Glutamatergic neuron (in vitro differentiated cells): Measurements from ENCODE around the gene SHROOM2. TPM values are rescaled to one million over a fixed set of nuclear protein-coding genes. Genes with fewer than 3 reads are reported as not detected.

ENCODE experiments used
- DNase-seq: peaks from one replicate; pipeline ENCODE4 v3.0.0; 2022
- H3K27ac Mint-ChIP-seq: one replicate; pipeline ENCODE4 v1.8.0; 2020; ENCODE audit warnings: mild to moderate bottlenecking, mixed read lengths, inconsistent platforms; ENCODE audit not compliant: unreplicated experiment
- H3K27me3 Mint-ChIP-seq: one replicate; pipeline ENCODE4 v1.8.0; 2020; ENCODE audit warnings: mild to moderate bottlenecking, moderate library complexity, mixed read lengths, inconsistent platforms; ENCODE audit not compliant: unreplicated experiment
- H3K36me3 Mint-ChIP-seq: one replicate; pipeline ENCODE4 v1.8.0; 2020; ENCODE audit warnings: mild to moderate bottlenecking, mixed read lengths, inconsistent platforms; ENCODE audit not compliant: unreplicated experiment
- H3K4me1 Mint-ChIP-seq: one replicate; pipeline ENCODE4 v1.8.0; 2020; ENCODE audit warnings: mild to moderate bottlenecking, low read depth, mixed read lengths, inconsistent platforms; ENCODE audit not compliant: unreplicated experiment
- H3K4me3 Mint-ChIP-seq: one replicate; pipeline ENCODE4 v1.8.0; 2020; ENCODE audit warnings: mild to moderate bottlenecking, mixed read lengths, inconsistent platforms; ENCODE audit not compliant: unreplicated experiment
- H3K9me3 Mint-ChIP-seq: one replicate; pipeline ENCODE4 v1.8.0; 2020; ENCODE audit warnings: mild to moderate bottlenecking, moderate library complexity, mixed read lengths, inconsistent platforms; ENCODE audit not compliant: unreplicated experiment
- total RNA-seq: library from RNA; stranded (reverse); fragmentation: NEBNext Ultra II Directional; extraction: Animal tissue kit (Norgen Biotek cat#: 25700); gene quantifications from one replicate; pipeline ENCODE4 v1.2.1, GENCODE V29; 2021; ENCODE audit not compliant: unreplicated experiment
- TF ChIP-seq, protein P1 (sequence below): fragments of 200-600 bp; sonication (generic); IDR thresholded peaks from one replicate; pipeline ENCODE4 v1.5.0; 2021; ENCODE audit not compliant: partially characterized antibody, unreplicated experiment

Gene SHROOM2
- total RNA-seq, 1 donor from 2014 or later, result 3.1 TPM

DNA sequence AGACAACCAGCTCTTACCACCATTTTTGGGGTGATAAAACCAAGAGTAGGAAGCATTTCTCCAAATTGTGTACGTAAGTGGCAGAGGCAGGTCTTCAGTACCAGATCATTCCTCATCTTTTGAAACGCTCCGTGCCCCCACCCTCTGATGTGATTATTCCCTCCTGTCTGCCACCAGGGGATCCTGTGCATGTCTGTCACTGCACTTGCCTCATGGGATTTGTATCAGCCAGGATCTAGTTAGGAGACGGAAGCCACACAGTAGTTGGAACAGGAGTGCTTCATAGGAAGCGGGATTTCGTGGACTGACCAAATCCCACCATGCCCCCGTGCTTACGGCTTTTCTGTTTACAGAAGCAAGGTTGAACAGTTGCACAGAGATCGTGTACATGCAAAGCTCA is 75.5 kb downstream of the SHROOM2 start:
- H3K4me3 Mint-ChIP-seq, result no peak overlapping the region
- H3K27ac Mint-ChIP-seq, result no peak overlapping the region
- no peaks in the 10 kb centered on the region for H3K9me3 Mint-ChIP-seq
- DNase-seq, result no peak
- TF ChIP-seq, protein P1, sequence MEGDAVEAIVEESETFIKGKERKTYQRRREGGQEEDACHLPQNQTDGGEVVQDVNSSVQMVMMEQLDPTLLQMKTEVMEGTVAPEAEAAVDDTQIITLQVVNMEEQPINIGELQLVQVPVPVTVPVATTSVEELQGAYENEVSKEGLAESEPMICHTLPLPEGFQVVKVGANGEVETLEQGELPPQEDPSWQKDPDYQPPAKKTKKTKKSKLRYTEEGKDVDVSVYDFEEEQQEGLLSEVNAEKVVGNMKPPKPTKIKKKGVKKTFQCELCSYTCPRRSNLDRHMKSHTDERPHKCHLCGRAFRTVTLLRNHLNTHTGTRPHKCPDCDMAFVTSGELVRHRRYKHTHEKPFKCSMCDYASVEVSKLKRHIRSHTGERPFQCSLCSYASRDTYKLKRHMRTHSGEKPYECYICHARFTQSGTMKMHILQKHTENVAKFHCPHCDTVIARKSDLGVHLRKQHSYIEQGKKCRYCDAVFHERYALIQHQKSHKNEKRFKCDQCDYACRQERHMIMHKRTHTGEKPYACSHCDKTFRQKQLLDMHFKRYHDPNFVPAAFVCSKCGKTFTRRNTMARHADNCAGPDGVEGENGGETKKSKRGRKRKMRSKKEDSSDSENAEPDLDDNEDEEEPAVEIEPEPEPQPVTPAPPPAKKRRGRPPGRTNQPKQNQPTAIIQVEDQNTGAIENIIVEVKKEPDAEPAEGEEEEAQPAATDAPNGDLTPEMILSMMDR, result no peak
- no peaks in the 10 kb centered on the region for H3K36me3 Mint-ChIP-seq
- peaks cover 3% of the 10 kb centered on the region for H3K4me1 Mint-ChIP-seq
- H3K27me3 Mint-ChIP-seq, result peaks cover 2% of the 10 kb centered on the region

DNA sequence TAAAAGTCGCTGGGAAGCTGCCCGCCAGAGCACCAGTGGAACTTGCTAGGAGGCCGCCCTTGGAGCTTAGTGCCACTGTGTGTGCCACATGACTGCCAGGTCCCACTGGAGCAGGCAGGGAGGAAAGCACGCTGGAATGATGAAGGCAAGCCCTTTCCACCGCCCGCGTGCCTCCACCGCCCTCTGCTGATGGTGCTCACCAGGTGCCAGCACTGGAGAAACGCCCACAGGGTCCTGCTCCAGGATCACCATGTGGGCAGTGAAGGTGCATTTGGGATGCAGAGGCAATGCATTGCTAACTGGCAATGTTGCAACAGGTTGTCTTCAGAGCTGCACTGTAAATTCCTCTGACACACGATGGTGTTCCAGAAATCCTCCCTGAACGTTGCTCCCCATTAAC is 76.3 kb downstream of the SHROOM2 start:
- Mint-ChIP-seq H3K27ac (no peak overlapping the region), H3K36me3 (no peaks in the 10 kb centered on the region), H3K27me3 (peaks cover 2% of the 10 kb centered on the region), H3K4me3 (no peak overlapping the region), H3K4me1 (peaks cover 3% of the 10 kb centered on the region), H3K9me3 (no peaks in the 10 kb centered on the region)
- no peak for DNase-seq
- TF ChIP-seq, protein P1, result no peak

DNA sequence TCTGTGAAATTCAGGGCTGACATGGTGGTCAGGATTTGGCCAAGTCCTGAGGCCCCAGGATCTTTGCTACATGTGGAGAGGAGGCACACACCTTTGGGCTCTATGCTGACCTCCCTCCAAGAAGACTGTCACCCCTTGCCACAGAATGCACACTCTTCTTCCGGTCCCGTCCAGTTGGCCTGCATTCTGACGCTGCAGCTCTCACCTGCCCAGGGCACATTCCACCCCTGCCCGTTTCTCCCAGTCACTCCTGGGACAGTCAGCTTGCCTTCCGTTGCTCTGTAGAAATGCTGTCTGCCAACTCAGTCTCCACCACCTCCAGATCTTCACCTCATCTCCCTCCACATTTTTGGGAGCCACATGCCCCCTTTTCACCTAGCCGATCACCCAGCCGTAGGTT is 76.7 kb downstream of the SHROOM2 start:
- no peaks in the 10 kb centered on the region for H3K36me3 Mint-ChIP-seq
- no peak overlapping the region for H3K27ac Mint-ChIP-seq
- TF ChIP-seq, protein P1, result no peak
- no peak overlapping the region for H3K4me3 Mint-ChIP-seq
- no peaks in the 10 kb centered on the region for H3K9me3 Mint-ChIP-seq
- DNase-seq, result no peak
- H3K4me1 Mint-ChIP-seq, result peaks cover 3% of the 10 kb centered on the region
- H3K27me3 Mint-ChIP-seq, result peaks cover 2% of the 10 kb centered on the region

DNA sequence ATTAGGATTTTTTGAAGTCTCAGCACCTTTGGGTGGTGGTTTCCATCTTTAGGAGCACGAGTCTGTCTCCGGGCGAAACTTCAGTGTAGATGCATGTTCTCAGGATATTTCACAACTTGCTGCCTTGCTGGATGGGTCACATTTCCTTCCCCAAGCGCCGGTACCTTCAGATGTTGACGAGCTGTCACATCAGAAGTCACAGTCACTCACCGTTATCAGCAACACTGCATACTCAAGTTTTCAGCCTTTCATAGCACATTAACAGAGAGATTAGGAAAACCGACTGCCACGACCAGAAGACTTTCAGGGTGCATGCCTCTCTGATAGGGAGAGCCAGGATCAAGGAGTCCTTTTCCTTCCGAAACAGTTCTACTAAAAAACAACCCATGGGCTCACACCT is 77.8 kb downstream of the SHROOM2 start:
- H3K4me3 Mint-ChIP-seq, result no peak overlapping the region

DNA sequence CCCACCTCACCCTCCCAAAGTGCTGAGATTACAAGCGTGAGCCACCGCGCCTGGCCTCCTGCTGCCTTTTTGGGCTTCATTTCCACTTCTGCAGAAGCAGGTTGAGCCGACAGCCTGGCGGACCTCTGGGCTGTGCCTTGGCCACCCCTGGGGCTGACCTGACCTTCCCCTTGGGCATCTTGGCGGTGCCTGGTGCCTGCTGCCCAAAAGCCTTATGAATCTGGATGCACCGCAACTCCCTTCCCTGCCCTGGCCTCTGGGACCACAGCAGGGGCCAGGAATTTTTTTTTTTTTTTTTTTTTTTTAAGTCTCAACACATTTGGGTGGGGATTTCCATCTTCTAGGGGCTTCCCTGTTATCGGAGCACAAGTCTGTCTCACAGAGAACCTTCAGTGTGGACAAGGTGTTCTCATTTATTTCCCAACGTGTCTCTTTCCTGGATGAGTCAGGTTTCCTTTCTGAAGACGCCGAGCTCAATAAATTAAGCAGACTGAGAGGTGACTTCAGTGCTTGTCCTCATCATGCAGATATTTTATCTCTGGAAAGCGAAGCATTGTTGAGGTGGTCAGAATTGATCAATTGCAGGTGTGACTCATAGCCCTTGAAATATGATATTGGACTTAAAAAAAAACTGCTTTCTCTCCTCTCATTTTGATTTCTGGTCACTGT is 79.7 kb downstream of the SHROOM2 start:
- Mint-ChIP-seq H3K4me1 (peaks cover 3% of the 10 kb centered on the region), H3K27ac (no peak overlapping the region), H3K9me3 (no peaks in the 10 kb centered on the region), H3K36me3 (no peaks in the 10 kb centered on the region), H3K4me3 (no peak overlapping the region), H3K27me3 (no peaks in the 10 kb centered on the region)
- DNase-seq, result no peak
- TF ChIP-seq, protein P1, result no peak

More for the DNA sequence above, 77.8 kb downstream of the SHROOM2 start:
- H3K27me3 Mint-ChIP-seq, result peaks cover 2% of the 10 kb centered on the region
- H3K36me3 Mint-ChIP-seq, result no peaks in the 10 kb centered on the region
- TF ChIP-seq, protein P1, result no peak
- H3K27ac Mint-ChIP-seq, result no peak overlapping the region
- peaks cover 3% of the 10 kb centered on the region for H3K4me1 Mint-ChIP-seq
- H3K9me3 Mint-ChIP-seq, result no peaks in the 10 kb centered on the region
- DNase-seq, result no peak
